Measurements from ENCODE around the gene GOLGA2. TPM values are rescaled to one million over a fixed set of nuclear protein-coding genes. Genes with fewer than 3 reads are reported as not detected.

GOLGA2 gene, protein sequence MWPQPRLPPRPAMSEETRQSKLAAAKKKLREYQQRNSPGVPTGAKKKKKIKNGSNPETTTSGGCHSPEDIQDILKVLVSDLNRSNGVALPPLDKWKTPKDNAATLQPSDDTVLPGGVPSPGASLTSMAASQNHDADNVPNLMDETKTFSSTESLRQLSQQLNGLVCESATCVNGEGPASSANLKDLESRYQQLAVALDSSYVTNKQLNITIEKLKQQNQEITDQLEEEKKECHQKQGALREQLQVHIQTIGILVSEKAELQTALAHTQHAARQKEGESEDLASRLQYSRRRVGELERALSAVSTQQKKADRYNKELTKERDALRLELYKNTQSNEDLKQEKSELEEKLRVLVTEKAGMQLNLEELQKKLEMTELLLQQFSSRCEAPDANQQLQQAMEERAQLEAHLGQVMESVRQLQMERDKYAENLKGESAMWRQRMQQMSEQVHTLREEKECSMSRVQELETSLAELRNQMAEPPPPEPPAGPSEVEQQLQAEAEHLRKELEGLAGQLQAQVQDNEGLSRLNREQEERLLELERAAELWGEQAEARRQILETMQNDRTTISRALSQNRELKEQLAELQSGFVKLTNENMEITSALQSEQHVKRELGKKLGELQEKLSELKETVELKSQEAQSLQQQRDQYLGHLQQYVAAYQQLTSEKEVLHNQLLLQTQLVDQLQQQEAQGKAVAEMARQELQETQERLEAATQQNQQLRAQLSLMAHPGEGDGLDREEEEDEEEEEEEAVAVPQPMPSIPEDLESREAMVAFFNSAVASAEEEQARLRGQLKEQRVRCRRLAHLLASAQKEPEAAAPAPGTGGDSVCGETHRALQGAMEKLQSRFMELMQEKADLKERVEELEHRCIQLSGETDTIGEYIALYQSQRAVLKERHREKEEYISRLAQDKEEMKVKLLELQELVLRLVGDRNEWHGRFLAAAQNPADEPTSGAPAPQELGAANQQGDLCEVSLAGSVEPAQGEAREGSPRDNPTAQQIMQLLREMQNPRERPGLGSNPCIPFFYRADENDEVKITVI
- 28.2 and 44.0 TPM in 2 replicates for total RNA-seq (2014; rRNA removed; shearing (Covaris generic))
- total RNA-seq (2022): 58.2 and 70.6 TPM in 2 replicates
- Bru-seq, nascent RNA: percentile 62 among the genes with signal in this experiment
- BruChase-seq, experiment 1, labeled RNA remaining after a 6-hour chase: percentile 78 among the genes with signal in this experiment
- BruChase-seq, experiment 2, labeled RNA remaining after a 2-hour chase: percentile 77 among the genes with signal in this experiment
- long read RNA-seq, partial matches to known transcripts: 7 of 67 reads
- long read RNA-seq, other reads (novel, unspliced or antisense): 59 of 67 reads

DNA sequence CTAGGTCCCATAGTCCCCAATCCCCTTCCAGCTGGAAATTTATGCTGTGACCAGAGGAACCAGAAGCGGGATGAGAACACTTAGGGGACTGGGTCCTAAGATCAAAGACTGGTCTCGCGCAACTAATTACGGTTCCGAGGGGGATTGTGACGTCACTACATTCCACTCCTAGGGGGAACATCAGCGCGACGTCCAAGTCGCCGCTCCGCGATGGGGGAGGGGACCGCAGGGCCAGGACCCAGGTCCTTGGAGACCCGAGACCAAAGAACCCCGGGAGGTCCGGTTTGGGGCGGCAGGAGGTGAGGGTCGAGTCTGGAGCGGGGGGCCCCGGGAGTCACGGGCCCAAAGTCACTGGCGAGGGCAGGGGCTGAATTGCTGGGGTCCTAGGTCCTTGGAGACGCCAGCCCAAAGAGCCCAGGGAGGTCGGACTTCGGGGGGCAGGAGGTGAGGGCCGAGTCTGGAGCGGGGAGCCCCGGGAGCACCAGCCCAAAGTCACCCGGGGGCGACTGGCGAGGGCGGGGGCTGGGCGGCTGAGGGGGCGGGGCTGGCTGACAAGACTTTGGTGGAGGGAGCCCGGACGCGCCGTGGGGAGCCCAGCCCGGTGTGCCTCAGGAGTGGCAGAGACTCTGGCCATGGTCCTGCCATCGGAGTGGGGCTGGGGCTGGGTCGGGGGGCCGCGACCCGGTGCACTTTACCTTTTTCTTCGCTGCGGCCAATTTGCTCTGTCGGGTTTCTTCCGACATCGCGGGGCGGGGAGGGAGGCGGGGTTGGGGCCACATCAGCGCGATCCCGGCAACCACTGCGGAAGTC lies at the start of gene GOLGA2:
Gene GOLGA2 (minus strand): TSS at position 810 of the 810 bp plus-strand sequence. CDS start 31 bp downstream, at position 779.
- ChIA-PET POLR2A (interaction anchor here (0.6 to 1.2 kb wide), 7 partner anchors 7 to 188 kb away, joined by 3 to 6 read pairs (median 3); no protein-coding TSS in a partner anchor), CTCF (ENCODE audit: unreplicated experiment) (interaction anchor here (1.0 kb wide), 1 partner anchor 66 kb away, joined by 5 read pairs; no protein-coding TSS in a partner anchor)
- Histone ChIP-seq H3K79me2 (ENCODE audit: insufficient read depth, low read depth, low read length) (peaks cover 9% of the 10 kb centered on the region; the same call in 1 of the 2 replicates), H3K9me3 (ENCODE audit: low read length) (no peaks in the 10 kb centered on the region), H3K36me3 (ENCODE audit: insufficient read depth, low read length) (peaks cover 20% of the 10 kb centered on the region; the same call in 1 of the 2 replicates), H3K27ac (ENCODE audit: low read depth, low read length, poor library complexity, severe bottlenecking) (peak within 1 kb of the TSS; percentile 10), H2AFZ (ENCODE audit: low read length) (peak within 1 kb of the TSS; percentile 85), H4K20me1 (ENCODE audit: insufficient read depth, low read length) (no peaks in the 10 kb centered on the region), H3K9me2 (ENCODE audit: insufficient read depth, low read length) (no peaks in the 10 kb centered on the region), H3K4me3 (ENCODE audit: low read depth, low read length, poor library complexity, severe bottlenecking) (peak within 1 kb of the TSS; percentile 97), H3K4me2 (ENCODE audit: low read length) (peak within 1 kb of the TSS; percentile 100), H3K4me1 (ENCODE audit: insufficient read depth, low read length, poor library complexity, severe bottlenecking) (peaks cover 16% of the 10 kb centered on the region)
- BruUV-seq (replicated peaks): no TSS peak
- no peak for TF ChIP-seq CTCF (conservative IDR thresholded peaks at IDR 0.05; ENCODE audit: low read length)
- no peak for DNase-seq (ENCODE audit: low spot score)
- intact Hi-C loops (cut with micrococcal nuclease; ENCODE audit: unreplicated experiment): loop anchor here (5.0 kb wide), 1 partner anchor 47 kb away; the partner anchor contains the start of genes COQ4 and TRUB2

DNA sequence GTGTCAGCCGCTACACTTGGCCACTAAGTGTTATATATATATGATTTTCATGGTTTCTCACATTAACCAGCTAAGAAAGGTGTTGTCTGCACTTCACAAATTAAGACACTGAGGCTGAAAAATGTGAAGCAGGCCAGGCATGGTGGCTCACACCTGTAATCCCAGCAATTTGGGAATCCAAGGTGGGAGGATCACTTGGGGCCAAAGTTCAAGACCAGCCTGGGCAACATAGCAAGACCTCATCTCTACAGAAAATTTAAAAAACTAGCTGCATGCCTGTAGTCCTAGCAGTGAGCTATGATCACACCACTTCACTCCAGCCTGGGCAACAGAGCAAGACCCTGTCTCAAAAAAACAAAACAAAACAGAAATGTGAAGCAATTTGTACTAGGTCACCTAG lies 48.6 kb upstream of the GOLGA2 start:
- POLR2A ChIA-PET: interaction anchor here (1.0 kb wide), 1 partner anchor 12 kb away, joined by 8 read pairs; no protein-coding TSS in a partner anchor
- intact Hi-C loops (cut with micrococcal nuclease; ENCODE audit: unreplicated experiment): loop anchor here (5.0 kb wide), 1 partner anchor 47 kb away; the partner anchor contains the start of genes GOLGA2 and SWI5
- no peak overlapping the region for H3K27ac ChIP-seq (ENCODE audit: low read depth, low read length, poor library complexity, severe bottlenecking)

More for the DNA sequence above, 48.6 kb upstream of the GOLGA2 start:
- Histone ChIP-seq H3K4me2 (ENCODE audit: low read length) (peak overlapping the region; percentile 86), H3K4me1 (ENCODE audit: insufficient read depth, low read length, poor library complexity, severe bottlenecking) (peaks cover 22% of the 10 kb centered on the region), H3K9me3 (ENCODE audit: low read length) (no peaks in the 10 kb centered on the region), H3K9me2 (ENCODE audit: insufficient read depth, low read length) (no peaks in the 10 kb centered on the region), H2AFZ (ENCODE audit: low read length) (no peak overlapping the region), H3K4me3 (ENCODE audit: low read depth, low read length, poor library complexity, severe bottlenecking) (peak overlapping the region; percentile 81), H3K79me2 (ENCODE audit: insufficient read depth, low read depth, low read length) (peaks cover 39% of the 10 kb centered on the region), H3K36me3 (ENCODE audit: insufficient read depth, low read length) (peaks cover 47% of the 10 kb centered on the region), H4K20me1 (ENCODE audit: insufficient read depth, low read length) (peaks cover 4% of the 10 kb centered on the region; the same call in 1 of the 2 replicates)
- TF ChIP-seq CTCF (conservative IDR thresholded peaks at IDR 0.05; ENCODE audit: low read length): no peak
- TF ChIP-seq EZH2phosphoT487 (IDR thresholded peaks at IDR 0.05; ENCODE audit: borderline replicate concordance, low read depth, low read length): no peak
- DNase-seq (ENCODE audit: low spot score): no peak
- no TSS peak for BruUV-seq (replicated peaks)
- CTCF ChIA-PET (ENCODE audit: unreplicated experiment): no interaction called here

Data from OCI-LY7 (cell line).